Measurements from ENCODE around the gene TUBA1A. TPM values are rescaled to one million over a fixed set of nuclear protein-coding genes. Genes with fewer than 3 reads are reported as not detected.
A peak's percentile ranks its signal among the peaks of the same experiment; 100 is the strongest.
"Not testable (repeated sequence)": the region's sequence is repeated elsewhere in the genome, so short reads cannot be mapped to it uniquely, and the experiment has no call there.

The TUBA1A gene
- total RNA-seq, 6 donors from 2014 or later: 54.2 to 191 (median 122) TPM

DNA sequence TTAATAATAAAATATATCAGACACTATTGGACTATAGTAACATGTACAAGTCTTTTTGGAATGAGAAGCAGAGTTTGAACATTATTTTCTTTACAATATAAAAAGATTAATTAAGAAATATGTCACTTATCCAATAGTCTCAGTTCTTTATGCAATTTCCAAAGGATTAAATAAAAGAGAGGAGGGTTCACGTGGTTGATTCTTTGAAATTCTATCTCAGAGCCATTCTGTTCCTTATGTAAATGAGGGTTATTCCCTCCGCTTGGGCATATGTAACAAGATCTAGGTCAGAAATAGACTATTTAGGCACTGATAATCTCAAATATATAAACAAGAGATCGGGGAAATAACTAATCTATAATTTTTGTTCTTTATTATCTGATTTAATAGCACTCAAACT is 2.1 kb upstream of the TUBA1A start:
- peaks cover 9 to 23% (median 15%) of the 10 kb centered on the region in 4 donors for H3K4me1 ChIP-seq
- no peak overlapping the region for H3K27ac ChIP-seq
- no peak for ATAC-seq (ENCODE audit: low FRiP score in 2 of 2)
- H3K36me3 ChIP-seq: peaks cover 3 to 9% (median 6%) of the 10 kb centered on the region in 4 donors
- no peak overlapping the region for H3K4me3 ChIP-seq
- no peak for DNase-seq
- WGBS, 2 donors: 91 to 92% methylated on average over 3 of the region's 3 CpGs
- no peaks in the 10 kb centered on the region for H3K9me3 ChIP-seq
- H3K27me3 ChIP-seq: no peaks in the 10 kb centered on the region
- TF ChIP-seq, protein P1, sequence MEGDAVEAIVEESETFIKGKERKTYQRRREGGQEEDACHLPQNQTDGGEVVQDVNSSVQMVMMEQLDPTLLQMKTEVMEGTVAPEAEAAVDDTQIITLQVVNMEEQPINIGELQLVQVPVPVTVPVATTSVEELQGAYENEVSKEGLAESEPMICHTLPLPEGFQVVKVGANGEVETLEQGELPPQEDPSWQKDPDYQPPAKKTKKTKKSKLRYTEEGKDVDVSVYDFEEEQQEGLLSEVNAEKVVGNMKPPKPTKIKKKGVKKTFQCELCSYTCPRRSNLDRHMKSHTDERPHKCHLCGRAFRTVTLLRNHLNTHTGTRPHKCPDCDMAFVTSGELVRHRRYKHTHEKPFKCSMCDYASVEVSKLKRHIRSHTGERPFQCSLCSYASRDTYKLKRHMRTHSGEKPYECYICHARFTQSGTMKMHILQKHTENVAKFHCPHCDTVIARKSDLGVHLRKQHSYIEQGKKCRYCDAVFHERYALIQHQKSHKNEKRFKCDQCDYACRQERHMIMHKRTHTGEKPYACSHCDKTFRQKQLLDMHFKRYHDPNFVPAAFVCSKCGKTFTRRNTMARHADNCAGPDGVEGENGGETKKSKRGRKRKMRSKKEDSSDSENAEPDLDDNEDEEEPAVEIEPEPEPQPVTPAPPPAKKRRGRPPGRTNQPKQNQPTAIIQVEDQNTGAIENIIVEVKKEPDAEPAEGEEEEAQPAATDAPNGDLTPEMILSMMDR (IDR thresholded peaks at IDR 0.05): no peak

GRCh38 chr12:49189731-49190716 is 1.1 kb upstream of the TUBA1A start:
- H3K9me3 ChIP-seq: no peaks in the 10 kb centered on the region
- whole genome bisulfite sequencing, 2 donors: 90 to 92% methylated on average over 12 of the region's 12 CpGs
- DNase-seq (no peak), ATAC-seq (ENCODE audit: low FRiP score in 2 of 2) (no peak)
- H3K27me3 ChIP-seq: no peaks in the 10 kb centered on the region
- TF ChIP-seq, protein P1 (IDR thresholded peaks at IDR 0.05): no peak
- no peak for TF ChIP-seq POLR2AphosphoS5 (IDR thresholded peaks at IDR 0.05)
- no peak for TF ChIP-seq POLR2A (IDR thresholded peaks at IDR 0.05)
- no peak for TF ChIP-seq EP300 (IDR thresholded peaks at IDR 0.05)
- peak overlapping the region in 3 of 4 donors; percentile 71 to 79 (median 75) for H3K4me3 ChIP-seq
- peaks cover 9 to 23% (median 15%) of the 10 kb centered on the region in 4 donors for H3K4me1 ChIP-seq
- peaks cover 3 to 18% (median 15%) of the 10 kb centered on the region in 4 donors for H3K36me3 ChIP-seq
- peak overlapping the region; percentile 95 to 98 (median 98) for H3K27ac ChIP-seq

- DNase-seq: peak; percentile 85 to 93
- Histone ChIP-seq H3K27ac (peak overlapping the region; percentile 95 to 98 (median 98)), H3K27me3 (no peaks in the 10 kb centered on the region), H3K4me1 (peaks cover 9 to 23% (median 15%) of the 10 kb centered on the region in 4 donors), H3K4me3 (peak overlapping the region; percentile 34 to 79 (median 73)), H3K36me3 (peaks cover 8 to 32% (median 24%) of the 10 kb centered on the region in 4 donors), H3K9me3 (no peaks in the 10 kb centered on the region)
- WGBS, 2 donors: 0% methylated on average over 16 to 44 of the region's 52 CpGs
- peak; percentile 91 for ATAC-seq (ENCODE audit: low FRiP score in 2 of 2)
- TF ChIP-seq, protein P1 (IDR thresholded peaks at IDR 0.05): no peak
- TF ChIP-seq POLR2A (IDR thresholded peaks at IDR 0.05) (peak in 2 of 4 donors; percentile 7 to 8), POLR2AphosphoS5 (IDR thresholded peaks at IDR 0.05) (peak; percentile 13 to 48)
These were observed 522 bp downstream of the TUBA1A start for GRCh38 chr12:49188201-49188915.

GRCh38 chr12:49187184-49187583 is 1.7 kb downstream of the TUBA1A start:
- peak in 1 of 2 donors; percentile 43 for ATAC-seq (ENCODE audit: low FRiP score in 2 of 2)
- Histone ChIP-seq H3K27ac (peak overlapping the region in 2 of 4 donors; percentile 95 to 98), H3K36me3 (peaks cover 8 to 33% (median 25%) of the 10 kb centered on the region in 4 donors), H3K9me3 (no peaks in the 10 kb centered on the region), H3K27me3 (no peaks in the 10 kb centered on the region), H3K4me3 (peak overlapping the region in 3 of 4 donors; percentile 71 to 79 (median 75)), H3K4me1 (peaks cover 9 to 23% (median 15%) of the 10 kb centered on the region in 4 donors)
- no peak for DNase-seq
- WGBS, 2 donors: 40 to 50% methylated on average over 5 of the region's 5 CpGs
- TF ChIP-seq EP300 (IDR thresholded peaks at IDR 0.05) (no peak), POLR2A (IDR thresholded peaks at IDR 0.05) (no peak)

GRCh38 chr12:49186307-49186706 is 2.6 kb downstream of the TUBA1A start:
- not testable (repeated sequence) for ATAC-seq (ENCODE audit: low FRiP score in 2 of 2); H3K27me3 ChIP-seq; DNase-seq; H3K9me3 ChIP-seq
- WGBS, 2 donors: 80 to 94% methylated on average over 11 of the region's 11 CpGs
- H3K4me3 ChIP-seq: peak overlapping the region in 1 of 4 donors; percentile 75
- peaks cover 9 to 23% (median 15%) of the 10 kb centered on the region in 4 donors for H3K4me1 ChIP-seq
- peaks cover 8 to 33% (median 25%) of the 10 kb centered on the region in 4 donors for H3K36me3 ChIP-seq
- H3K27ac ChIP-seq: peak overlapping the region in 1 of 4 donors; percentile 22

- DNase-seq; H3K9me3 ChIP-seq; H3K4me3 ChIP-seq; ATAC-seq (ENCODE audit: low FRiP score in 2 of 2); H3K27me3 ChIP-seq; H3K27ac ChIP-seq: not testable (repeated sequence)
- 84 to 92% methylated on average over 1 of the region's 1 CpG for WGBS, 2 donors
- H3K4me1 ChIP-seq: peaks cover 9 to 23% (median 12%) of the 10 kb centered on the region in 4 donors
- H3K36me3 ChIP-seq: peaks cover 8 to 33% (median 25%) of the 10 kb centered on the region in 4 donors
These were observed 4.2 kb downstream of the TUBA1A start for GRCh38 chr12:49184697-49185096.

- DNase-seq; ATAC-seq (ENCODE audit: low FRiP score in 2 of 2): not testable (repeated sequence)
- 89 to 96% methylated on average over 15 of the region's 15 CpGs for WGBS, 2 donors
These were observed 5.5 kb downstream of the TUBA1A start for GRCh38 chr12:49183214-49183950.

More at GRCh38 chr12:49183214-49183950, 5.5 kb downstream of the TUBA1A start:
- H3K27me3 ChIP-seq, H3K4me3 ChIP-seq, H3K9me3 ChIP-seq, H3K27ac ChIP-seq: not testable (repeated sequence)
- Histone ChIP-seq H3K4me1 (peaks cover 9 to 16% (median 10%) of the 10 kb centered on the region in 4 donors), H3K36me3 (peaks cover 8 to 33% (median 25%) of the 10 kb centered on the region in 4 donors)
